Fibroblast of pulmonary artery (primary cell): Measurements from ENCODE around the gene PLEKHJ1.

ENCODE experiments used
- DNase-seq: peaks from one replicate; pipeline ENCODE4 v3.0.0-alpha.2; 2010; ENCODE audit warnings: low read depth
- H3K4me3 ChIP-seq: replicated peaks from 2 replicates; pipeline ENCODE4 v1.5.1; 2011; ENCODE audit warnings: low read depth, mild to moderate bottlenecking, control low read depth, low read length, moderate library complexity
- CTCF ChIP-seq: IDR thresholded peaks from 2 replicates; pipeline ENCODE4 v1.5.1; 2011; ENCODE audit warnings: mild to moderate bottlenecking, control low read depth, low read length, inconsistent platforms; ENCODE audit errors: missing control alignments

Gene PLEKHJ1

GRCh38 chr19:2232286-2233151, 3.6 kb downstream of the PLEKHJ1 start:
- no peak for TF ChIP-seq CTCF
- no peak overlapping the region for H3K4me3 ChIP-seq
- no peak for DNase-seq

GRCh38 chr19:2231621-2232221, 4.4 kb downstream of the PLEKHJ1 start:
- no peak overlapping the region for H3K4me3 ChIP-seq
- no peak for DNase-seq
- no peak for TF ChIP-seq CTCF

GRCh38 chr19:2230807-2231533, 5.2 kb downstream of the PLEKHJ1 start:
- DNase-seq: no peak
- no peak overlapping the region for H3K4me3 ChIP-seq
- TF ChIP-seq CTCF: no peak

GRCh38 chr19:2230033-2230531, 6.0 kb downstream of the PLEKHJ1 start:
- H3K4me3 ChIP-seq: no peak overlapping the region
- no peak for DNase-seq
- no peak for TF ChIP-seq CTCF

- no peak for TF ChIP-seq CTCF
- DNase-seq: no peak
- H3K4me3 ChIP-seq: no peak overlapping the region
Measured at GRCh38 chr19:2229103-2230032, 6.8 kb downstream of the PLEKHJ1 start.
